HG03060 (cell line): ENCODE measurements around the gene BCAN.

Experiments
- ATAC-seq: cut with Tn5 transposase; IDR thresholded peaks from one replicate; pipeline ENCODE4 v1.9.1; 2021; ENCODE audit warnings: low read depth, moderate number of reproducible peaks; ENCODE audit not compliant: unreplicated experiment

The BCAN gene

GRCh38 chr1:156643049-156643777 is 1.3 kb downstream of the BCAN start:
- ATAC-seq: no peak

- ATAC-seq: no peak
Observed at GRCh38 chr1:156643778-156644092, 1.8 kb downstream of the BCAN start.

GRCh38 chr1:156644146-156644545 is 2.2 kb downstream of the BCAN start:
- no peak for ATAC-seq

- ATAC-seq: no peak
Observed at GRCh38 chr1:156644640-156645039, 2.7 kb downstream of the BCAN start.

GRCh38 chr1:156645056-156645455 is 3.1 kb downstream of the BCAN start:
- ATAC-seq: no peak

- no peak for ATAC-seq
Observed at GRCh38 chr1:156645666-156646065, 3.7 kb downstream of the BCAN start.

- ATAC-seq: no peak
Observed at GRCh38 chr1:156646738-156647211, 4.9 kb downstream of the BCAN start.

- ATAC-seq: no peak
Observed at GRCh38 chr1:156647351-156647750, 5.4 kb downstream of the BCAN start.

GRCh38 chr1:156648496-156648895 is 6.6 kb downstream of the BCAN start:
- no peak for ATAC-seq

GRCh38 chr1:156648951-156649350 is 7.0 kb downstream of the BCAN start:
- no peak for ATAC-seq

- no peak for ATAC-seq
Observed at GRCh38 chr1:156652131-156652991, 10.4 kb downstream of the BCAN start.

GRCh38 chr1:156652992-156653355 is 11.1 kb downstream of the BCAN start:
- no peak for ATAC-seq

GRCh38 chr1:156654700-156655099 is 12.8 kb downstream of the BCAN start:
- ATAC-seq: no peak

GRCh38 chr1:156655151-156655903 is 13.4 kb downstream of the BCAN start:
- ATAC-seq: no peak

GRCh38 chr1:156655904-156656516 is 14.1 kb downstream of the BCAN start:
- ATAC-seq: no peak

GRCh38 chr1:156656806-156657740 is 15.2 kb downstream of the BCAN start:
- ATAC-seq: no peak

- no peak for ATAC-seq
Observed at GRCh38 chr1:156657741-156658319, 15.9 kb downstream of the BCAN start.

GRCh38 chr1:156658496-156658895 is 16.6 kb downstream of the BCAN start:
- ATAC-seq: no peak

- no peak for ATAC-seq
Observed at GRCh38 chr1:156658945-156659574, 17.1 kb downstream of the BCAN start.
